Stimulated activated CD4-positive, alpha-beta T cell treated with anti-CD3 and anti-CD28 coated beads, Interleukin-4, amount 100 ng/mL, for 1 hour (primary cell): ENCODE data around the gene ZNF263.

Source experiments
- DNase-seq: peaks from one replicate; pipeline ENCODE4 v3.0.0-alpha.2; 2020

The ZNF263 gene

GRCh38 chr16:3328643-3329042, 45.4 kb downstream of the ZNF263 start:
- no peak for DNase-seq
